ENCODE data around the gene RBAK. TPM values are rescaled to one million over a fixed set of nuclear protein-coding genes. Genes with fewer than 3 reads are reported as not detected.

RBAK gene
- total and polyA plus RNA-seq, 2 of the 4 experiments (the other 2 are of a cell fraction), result 2.8 to 8.1 TPM

GRCh38 chr7:5070206-5070605 lies 24.5 kb downstream of the RBAK start:
- no peak overlapping the region for H3K4me2 ChIP-seq (ENCODE audit: low read depth, low read length)
- intact Hi-C loops (cut with micrococcal nuclease), result no loop called here

More at GRCh38 chr7:5070206-5070605, 24.5 kb downstream of the RBAK start:
- POLR2A ChIA-PET (ENCODE audit: unreplicated experiment), result no interaction called here
- no peak overlapping the region for H3K23ac ChIP-seq (ENCODE audit: low read depth, low read length)
- WGBS, 2 experiments (ENCODE audit: extremely low coverage in 2 of 2, insufficient read length in 1 of 2), result 100% methylated on average over 3 of the region's 4 CpGs; no CpG with 5 or more reads in 1 of the 2 experiments
- no peaks in the 10 kb centered on the region for H4K20me1 ChIP-seq (ENCODE audit: insufficient read depth, low read length)
- H3K79me1 ChIP-seq (ENCODE audit: low read depth in 1 of 2, low read length in 2 of 2), result no peaks in the 10 kb centered on the region
- no peak overlapping the region for H3K27ac ChIP-seq (ENCODE audit: insufficient read depth, low read length)
- no peak overlapping the region for H2BK15ac ChIP-seq (ENCODE audit: low read depth, low read length)
- no peak overlapping the region for H3K4me3 ChIP-seq (ENCODE audit: insufficient read depth, low read depth, low read length)
- in situ Hi-C loops (cut with MboI; ENCODE audit: low sequenced_read_pairs) (no loop called here), dilution Hi-C loops (cut with HindIII; ENCODE audit: low sequenced_read_pairs, unreplicated experiment) (no loop called here)
- no peak overlapping the region for H3K14ac ChIP-seq (replicated peaks; ENCODE audit: low read depth, low read length)
- H3K9ac ChIP-seq (ENCODE audit: low read depth, low read length), result no peak overlapping the region
- ATAC-seq (ENCODE audit: low read depth), result no peak
- no peak overlapping the region for H4K5ac ChIP-seq (ENCODE audit: low read depth, low read length)
- H3K18ac ChIP-seq (ENCODE audit: low read depth, low read length), result no peak overlapping the region
- no peak for DNase-seq
- no peak for TF ChIP-seq MAZ (IDR thresholded peaks at IDR 0.05; ENCODE audit: borderline replicate concordance, low read depth, low read length)
- no peak for TF ChIP-seq SMC3 (IDR thresholded peaks at IDR 0.05; ENCODE audit: low read depth, low read length)
- no peak for TF ChIP-seq RCOR1 (IDR thresholded peaks at IDR 0.05; ENCODE audit: insufficient replicate concordance, low read length)
- TF ChIP-seq MXI1 (IDR thresholded peaks at IDR 0.05; ENCODE audit: borderline replicate concordance, low read depth, low read length), result no peak
- TF ChIP-seq CTCF (conservative IDR thresholded peaks at IDR 0.05; ENCODE audit: low read depth, low read length), result no peak
- TF ChIP-seq MAFK (IDR thresholded peaks at IDR 0.05; ENCODE audit: low read depth, low read length), result no peak
- TF ChIP-seq, protein P1, sequence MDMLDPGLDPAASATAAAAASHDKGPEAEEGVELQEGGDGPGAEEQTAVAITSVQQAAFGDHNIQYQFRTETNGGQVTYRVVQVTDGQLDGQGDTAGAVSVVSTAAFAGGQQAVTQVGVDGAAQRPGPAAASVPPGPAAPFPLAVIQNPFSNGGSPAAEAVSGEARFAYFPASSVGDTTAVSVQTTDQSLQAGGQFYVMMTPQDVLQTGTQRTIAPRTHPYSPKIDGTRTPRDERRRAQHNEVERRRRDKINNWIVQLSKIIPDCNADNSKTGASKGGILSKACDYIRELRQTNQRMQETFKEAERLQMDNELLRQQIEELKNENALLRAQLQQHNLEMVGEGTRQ (IDR thresholded peaks at IDR 0.05; ENCODE audit: low read depth, low read length), result no peak
- no peak for TF ChIP-seq BHLHE40 (IDR thresholded peaks at IDR 0.05; ENCODE audit: low read depth, low read length)
- no peak for TF ChIP-seq NFE2L2 (IDR thresholded peaks at IDR 0.05; ENCODE audit: low read depth, low read length)
- TF ChIP-seq FOS (IDR thresholded peaks at IDR 0.05; ENCODE audit: low read depth, low read length), result no peak
- TF ChIP-seq ELK1 (IDR thresholded peaks at IDR 0.05; ENCODE audit: borderline replicate concordance, low read depth, low read length), result no peak
- no peak for TF ChIP-seq POLR2A (IDR thresholded peaks at IDR 0.05; ENCODE audit: low read depth, low read length)
- TF ChIP-seq RFX5 (IDR thresholded peaks at IDR 0.05; ENCODE audit: low read depth, low read length), result no peak
- TF ChIP-seq CEBPB (IDR thresholded peaks at IDR 0.05; ENCODE audit: low read depth, low read length), result no peak
- TF ChIP-seq RAD21 (IDR thresholded peaks at IDR 0.05; ENCODE audit: low read length), result no peak
- TF ChIP-seq CHD1 (IDR thresholded peaks at IDR 0.05; ENCODE audit: low read depth, low read length), result no peak
- no peak overlapping the region for H2BK20ac ChIP-seq (ENCODE audit: low read depth, low read length)
- H4K8ac ChIP-seq (ENCODE audit: low read depth in 2 of 2, low read length in 2 of 2), result no peak overlapping the region
- no peak overlapping the region for H4K91ac ChIP-seq (ENCODE audit: insufficient read depth, low read depth, low read length)
- H2BK5ac ChIP-seq (ENCODE audit: low read depth, low read length, poor library complexity, severe bottlenecking), result no peak overlapping the region
- H3K4ac ChIP-seq (ENCODE audit: low read depth, low read length), result no peak overlapping the region
- H3K36me3 ChIP-seq (ENCODE audit: control insufficient read depth, insufficient read depth, low read length), result peaks cover 10% of the 10 kb centered on the region; the same call in 1 of the 2 replicates
- H3K9me1 ChIP-seq (ENCODE audit: insufficient read depth, low read length), result no peaks in the 10 kb centered on the region
- H3K27me3 ChIP-seq (ENCODE audit: control insufficient read depth, insufficient read depth, low read length), result peaks cover 3% of the 10 kb centered on the region; the same call in 1 of the 2 replicates
- CTCF ChIA-PET, result no interaction called here
- H2AK5ac ChIP-seq (ENCODE audit: low read depth, low read length), result no peak overlapping the region
- no peak overlapping the region for H2AK9ac ChIP-seq (replicated peaks; ENCODE audit: low read depth, low read length, poor library complexity)
- no peak overlapping the region for H2AFZ ChIP-seq (replicated peaks; ENCODE audit: low read length, poor library complexity)
- H3K9me3 ChIP-seq (ENCODE audit: control insufficient read depth, insufficient read depth, low read length), result peaks cover 43% of the 10 kb centered on the region
- H3K56ac ChIP-seq (ENCODE audit: extremely low read depth, insufficient read depth, low read length), result no peak overlapping the region
- no peak overlapping the region for H2BK120ac ChIP-seq (ENCODE audit: low read depth, low read length)
- H3K4me1 ChIP-seq (ENCODE audit: control insufficient read depth, insufficient read depth, low read length), result no peaks in the 10 kb centered on the region
- BruUV-seq (replicated peaks), result no TSS peak

All from IMR-90 (cell line).